ENCODE measurements around the gene MIS18A.
"Not testable (repeated sequence)": the region's sequence is repeated elsewhere in the genome, so short reads cannot be mapped to it uniquely, and the experiment has no call there.

Gene MIS18A

DNA sequence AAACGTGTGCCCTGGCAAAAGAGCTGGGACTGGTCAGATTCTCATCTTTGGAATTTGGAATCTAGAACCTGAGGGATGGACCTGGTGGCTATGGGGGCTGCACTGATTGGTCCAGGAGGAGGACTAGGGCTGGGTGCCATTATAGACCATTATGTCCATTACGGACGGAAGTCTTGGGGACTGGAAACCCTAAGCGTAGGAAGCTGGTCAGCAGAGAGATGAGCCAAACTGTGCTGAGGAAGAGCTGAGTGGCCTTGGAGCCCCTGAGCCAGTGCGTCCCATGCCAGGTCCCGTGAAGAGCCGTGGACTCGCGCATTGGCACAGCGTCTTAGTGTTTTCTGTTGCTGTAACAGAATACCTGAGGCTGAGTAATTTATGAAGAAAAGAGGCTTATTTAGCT lies 29.8 kb upstream of the MIS18A start:
- DNase-seq: no peak
- in situ Hi-C loops (cut with HindIII; ENCODE audit: low pct_ligation_motif_present, low pct_unique_long_range_greater_than_20kb, low sequenced_read_pairs): no loop called here

DNA sequence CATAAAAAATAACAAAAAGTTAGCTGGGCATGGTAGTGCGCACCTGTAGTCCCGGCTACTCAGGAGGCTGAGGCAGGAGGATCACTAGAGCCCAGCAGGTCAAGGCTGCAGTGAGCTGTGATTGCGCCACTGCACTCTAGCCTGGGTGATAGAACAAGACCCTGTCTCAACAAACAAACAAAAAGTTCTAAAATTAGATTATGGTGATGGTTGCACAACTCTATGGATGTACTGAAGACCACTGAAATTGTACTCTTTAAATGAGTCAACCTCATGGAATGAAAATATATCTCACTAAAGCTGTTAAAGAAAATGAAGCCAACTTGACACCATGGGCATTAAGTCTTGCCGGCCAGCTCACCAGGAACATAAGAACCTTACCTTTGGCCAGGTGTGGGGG lies 28.9 kb upstream of the MIS18A start:
- in situ Hi-C loops (cut with HindIII; ENCODE audit: low pct_ligation_motif_present, low pct_unique_long_range_greater_than_20kb, low sequenced_read_pairs): no loop called here
- no peak for DNase-seq

DNA sequence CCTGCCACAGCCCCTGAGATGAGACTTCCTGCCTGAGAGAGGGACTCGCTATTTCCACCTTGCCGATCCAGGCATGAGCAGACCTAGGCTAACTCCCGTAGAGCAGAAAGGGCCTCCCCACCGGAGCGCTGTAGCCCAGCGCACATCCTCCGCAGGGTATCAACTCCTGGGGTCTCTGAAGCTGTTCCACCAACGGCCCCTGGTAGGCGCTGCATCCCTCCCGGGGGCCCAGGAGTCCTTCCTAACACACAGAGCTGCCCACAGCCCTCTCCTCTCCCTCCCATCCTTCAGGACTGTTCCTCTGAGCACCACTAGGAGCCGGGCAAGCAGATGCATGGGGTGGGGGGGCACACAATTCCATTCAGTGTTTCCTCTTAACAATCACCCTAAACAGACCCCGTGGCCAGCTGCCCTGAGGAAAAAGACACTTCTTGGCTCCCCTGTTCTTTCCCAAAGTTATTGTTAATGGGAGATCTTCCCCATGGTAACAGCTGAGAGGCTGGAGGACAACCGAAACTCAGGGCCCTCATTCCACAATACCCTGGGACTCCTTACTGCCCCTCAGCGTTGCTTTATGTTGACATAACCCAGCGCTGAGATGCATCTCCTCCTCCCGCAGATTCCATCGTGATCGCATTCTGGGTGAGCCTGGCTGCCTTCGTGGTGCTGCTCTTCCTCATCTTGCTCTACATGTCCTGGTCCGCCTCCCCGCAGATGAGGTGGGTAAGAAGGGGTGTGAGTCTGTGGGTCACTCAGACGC lies 27.4 kb upstream of the MIS18A start:
- in situ Hi-C loops (cut with HindIII; ENCODE audit: low pct_ligation_motif_present, low pct_unique_long_range_greater_than_20kb, low sequenced_read_pairs): no loop called here
- DNase-seq: no peak

DNA sequence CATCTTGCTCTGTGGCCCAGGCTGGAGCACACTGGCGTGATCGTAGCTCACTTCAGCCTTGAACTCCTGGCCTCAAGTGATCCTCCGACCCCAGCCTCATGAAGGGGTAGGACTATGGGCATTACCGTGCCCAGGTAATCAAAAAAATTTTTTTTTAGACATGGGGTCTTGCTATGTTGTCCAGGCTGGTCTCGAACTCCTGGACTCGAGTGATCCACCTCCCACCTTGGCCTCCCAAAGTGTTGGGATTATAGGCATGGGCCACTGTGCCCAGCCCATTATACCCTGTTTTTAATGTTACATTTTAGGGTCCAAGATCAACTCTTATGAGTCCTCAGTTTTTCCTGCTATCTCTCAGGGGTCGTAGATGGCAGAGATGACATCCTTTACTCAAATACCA lies 26.1 kb upstream of the MIS18A start:
- in situ Hi-C loops (cut with HindIII; ENCODE audit: low pct_ligation_motif_present, low pct_unique_long_range_greater_than_20kb, low sequenced_read_pairs): no loop called here

DNA sequence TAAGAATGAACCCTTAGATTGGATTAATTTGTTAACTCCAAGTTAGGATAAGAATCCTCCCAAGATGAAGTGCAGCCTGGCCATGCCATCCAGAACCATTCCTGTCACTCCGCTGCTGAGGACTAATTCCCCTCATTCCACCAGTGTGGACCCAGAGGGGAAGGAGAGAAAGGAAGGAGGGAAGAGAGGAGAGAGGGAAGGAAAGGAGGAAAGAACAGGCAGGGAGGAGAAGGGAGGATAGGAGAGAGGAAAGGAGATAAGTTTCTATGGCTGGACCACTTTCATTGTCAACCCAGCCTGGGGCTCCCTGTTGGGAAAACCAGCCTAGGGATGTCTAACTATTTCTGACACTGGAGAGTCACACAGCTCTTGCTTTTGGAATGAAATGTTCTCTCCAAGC lies 24.5 kb upstream of the MIS18A start:
- in situ Hi-C loops (cut with HindIII; ENCODE audit: low pct_ligation_motif_present, low pct_unique_long_range_greater_than_20kb, low sequenced_read_pairs): no loop called here
- DNase-seq: no peak

More for the DNA sequence above, 26.1 kb upstream of the MIS18A start:
- DNase-seq: no peak

DNA sequence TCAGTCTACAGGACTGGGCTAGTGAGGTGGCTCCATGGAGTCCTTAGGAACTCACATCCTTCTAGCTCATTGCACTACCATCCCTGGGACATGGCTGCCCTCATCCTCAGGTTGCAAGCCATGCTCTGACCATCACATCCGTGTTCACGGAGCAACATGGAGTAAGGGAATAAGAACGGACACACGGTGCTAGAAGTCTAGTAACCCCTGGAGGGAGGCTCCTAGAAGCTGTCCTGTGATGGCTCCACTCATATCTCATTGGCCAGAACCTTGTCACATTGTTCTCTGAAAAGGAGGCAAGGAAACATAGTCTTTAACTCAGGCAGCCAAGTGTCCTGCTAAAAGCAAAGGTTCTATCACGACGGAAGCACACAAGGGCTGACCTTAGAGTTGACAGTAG lies 23.7 kb upstream of the MIS18A start:
- in situ Hi-C loops (cut with HindIII; ENCODE audit: low pct_ligation_motif_present, low pct_unique_long_range_greater_than_20kb, low sequenced_read_pairs): no loop called here
- no peak for DNase-seq

DNA sequence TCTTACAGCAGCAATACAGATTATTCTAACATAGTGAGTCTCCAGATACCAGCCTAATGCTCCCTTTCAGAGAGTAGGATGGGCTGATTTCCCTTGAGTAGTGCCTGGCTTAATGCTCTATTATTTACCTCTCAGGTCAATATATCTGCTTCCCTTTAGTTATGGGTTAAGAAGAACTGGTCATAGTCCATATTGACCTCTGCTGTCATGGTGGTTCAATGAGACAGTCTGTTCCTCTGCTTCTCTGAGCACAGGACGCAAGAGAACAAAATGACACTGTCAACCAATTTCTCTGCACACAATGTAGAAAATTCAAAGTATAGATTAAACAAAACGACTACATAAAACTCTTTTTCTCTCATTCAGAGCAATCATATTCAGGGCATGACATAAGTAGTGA lies 22.7 kb upstream of the MIS18A start:
- no peak for DNase-seq
- in situ Hi-C loops (cut with HindIII; ENCODE audit: low pct_ligation_motif_present, low pct_unique_long_range_greater_than_20kb, low sequenced_read_pairs): no loop called here

DNA sequence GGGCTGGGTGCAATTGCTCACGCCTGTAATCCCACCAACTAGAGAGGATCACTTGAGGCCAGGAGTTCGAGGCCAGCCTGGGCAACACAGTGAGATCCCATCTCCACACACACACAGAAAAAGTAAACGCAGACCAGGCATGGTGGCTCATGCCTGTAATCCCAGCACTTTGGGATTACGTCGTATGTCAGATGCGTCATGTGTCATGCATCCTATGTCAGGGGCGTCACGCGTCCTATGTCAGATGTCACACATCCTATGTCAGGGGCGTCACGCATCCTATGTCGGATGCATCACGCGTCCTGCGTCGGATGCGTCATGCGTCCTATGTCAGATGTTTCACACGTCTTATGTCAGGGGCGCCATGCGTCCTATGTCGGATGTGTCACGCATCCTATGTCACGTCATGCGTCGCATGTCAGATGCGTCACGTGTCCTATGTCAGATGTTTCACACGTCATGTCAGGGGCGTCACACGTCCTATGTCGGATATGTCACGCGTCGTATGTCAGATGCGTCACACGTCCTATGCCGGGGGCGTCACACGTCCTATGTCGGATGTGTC lies 21.4 kb upstream of the MIS18A start:
- in situ Hi-C loops (cut with HindIII; ENCODE audit: low pct_ligation_motif_present, low pct_unique_long_range_greater_than_20kb, low sequenced_read_pairs): no loop called here
- no peak for DNase-seq

DNA sequence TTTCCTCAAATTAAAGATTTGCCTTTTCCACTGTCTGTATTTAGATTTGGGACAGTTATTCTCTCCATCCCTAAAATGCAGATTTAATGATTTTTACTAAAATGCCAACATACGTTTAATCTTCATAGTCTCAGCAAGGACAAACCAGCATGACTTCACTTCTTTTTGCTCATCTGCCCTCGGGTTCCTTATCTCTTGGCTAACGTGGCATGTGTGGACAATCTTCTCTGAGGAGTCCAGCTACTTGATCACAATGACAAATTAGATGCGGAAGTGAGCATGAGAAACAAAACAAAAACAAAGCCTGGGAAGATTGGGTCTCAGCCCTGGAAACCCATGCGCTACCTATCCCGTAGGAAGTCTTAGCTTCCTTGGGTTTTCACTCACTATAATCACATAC lies 20.8 kb upstream of the MIS18A start:
- no peak for DNase-seq
- in situ Hi-C loops (cut with HindIII; ENCODE audit: low pct_ligation_motif_present, low pct_unique_long_range_greater_than_20kb, low sequenced_read_pairs): no loop called here

DNA sequence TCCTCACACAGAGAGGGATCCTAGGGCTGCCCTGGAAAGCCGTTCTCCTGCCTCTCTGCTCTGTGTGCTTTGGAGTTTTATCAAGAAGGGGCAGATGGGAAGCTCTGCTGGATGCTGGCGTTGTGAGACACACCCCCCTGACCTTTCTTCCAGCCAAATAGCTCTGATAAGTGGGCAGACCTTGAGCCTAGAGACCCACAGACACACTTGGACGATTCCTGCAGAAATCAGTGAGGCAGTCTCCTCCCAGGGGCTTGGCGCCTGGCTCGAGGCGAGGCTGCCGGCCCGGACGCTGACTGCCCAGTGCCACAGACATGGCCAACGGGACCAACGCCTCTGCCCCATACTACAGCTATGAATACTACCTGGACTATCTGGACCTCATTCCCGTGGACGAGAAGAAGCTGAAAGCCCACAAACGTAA lies 19.8 kb upstream of the MIS18A start, which contains the start of gene MRAP:
Gene MRAP, plus strand, starts transcription at position 198 of the 424 bp plus-strand sequence. Its CDS starts 117 bp downstream, at position 315.
- in situ Hi-C loops (cut with HindIII; ENCODE audit: low pct_ligation_motif_present, low pct_unique_long_range_greater_than_20kb, low sequenced_read_pairs): no loop called here
- DNase-seq: no peak

DNA sequence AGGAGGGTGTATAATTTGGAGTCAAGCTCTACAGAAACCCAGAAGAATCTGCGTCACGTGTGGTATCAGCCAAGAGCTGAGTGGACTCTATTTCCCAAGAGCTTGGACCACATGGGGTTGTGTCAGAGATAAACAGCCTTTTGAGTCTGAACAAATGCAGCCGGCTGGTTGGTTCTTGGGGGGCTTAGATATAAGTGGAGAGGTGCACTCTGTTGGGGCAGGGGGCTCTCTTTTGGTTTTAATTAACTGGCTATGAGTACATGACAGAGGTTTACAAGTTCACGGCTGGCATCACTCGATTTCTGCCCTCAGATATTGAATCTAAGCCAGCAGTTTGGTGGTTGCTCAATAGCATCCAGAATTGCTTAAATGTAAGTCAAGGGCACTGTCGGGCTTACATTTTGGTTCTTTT lies 19.3 kb upstream of the MIS18A start:
- no peak for DNase-seq
- in situ Hi-C loops (cut with HindIII; ENCODE audit: low pct_ligation_motif_present, low pct_unique_long_range_greater_than_20kb, low sequenced_read_pairs): no loop called here

DNA sequence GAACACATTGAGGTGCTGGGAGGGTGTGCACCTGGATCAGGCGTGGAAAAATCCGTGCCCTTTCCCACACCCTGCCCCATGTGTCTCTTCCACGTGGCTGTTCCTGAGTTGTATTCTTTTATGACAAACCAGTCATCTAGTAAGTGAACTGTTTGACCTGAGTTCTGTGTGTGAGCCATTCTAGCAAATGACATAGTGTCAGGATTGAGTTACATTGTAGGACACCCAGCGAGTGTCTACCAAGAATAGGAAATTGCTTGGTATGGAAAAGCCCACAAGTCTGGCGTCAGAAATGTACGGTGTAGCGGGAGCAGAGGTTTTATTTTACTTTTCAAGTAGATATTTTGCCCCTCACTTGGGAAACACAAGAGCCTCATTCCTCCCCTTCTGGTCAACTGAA lies 18.6 kb upstream of the MIS18A start:
- in situ Hi-C loops (cut with HindIII; ENCODE audit: low pct_ligation_motif_present, low pct_unique_long_range_greater_than_20kb, low sequenced_read_pairs): no loop called here

DNA sequence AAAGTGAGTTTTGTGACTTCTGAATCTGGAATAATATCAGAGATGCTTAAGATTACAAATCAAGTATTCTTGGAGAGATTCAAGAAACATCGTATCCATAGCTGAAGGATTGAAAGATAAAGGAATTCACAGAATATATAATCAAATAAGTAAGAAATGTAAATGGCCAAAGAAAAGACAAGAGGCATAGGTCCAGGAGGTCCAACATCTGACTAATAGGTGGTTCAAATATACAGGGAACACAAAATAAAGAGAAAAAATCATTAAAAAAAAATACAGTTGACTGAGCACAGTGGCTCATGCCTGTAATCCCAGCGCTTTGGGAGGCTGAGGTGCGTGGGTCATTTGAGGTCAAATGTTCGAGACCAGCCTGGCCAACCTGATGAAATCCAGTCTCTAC lies 6.6 kb upstream of the MIS18A start:
- no peak for DNase-seq
- in situ Hi-C loops (cut with HindIII; ENCODE audit: low pct_ligation_motif_present, low pct_unique_long_range_greater_than_20kb, low sequenced_read_pairs): no loop called here

More for the DNA sequence above, 18.6 kb upstream of the MIS18A start:
- DNase-seq: no peak

DNA sequence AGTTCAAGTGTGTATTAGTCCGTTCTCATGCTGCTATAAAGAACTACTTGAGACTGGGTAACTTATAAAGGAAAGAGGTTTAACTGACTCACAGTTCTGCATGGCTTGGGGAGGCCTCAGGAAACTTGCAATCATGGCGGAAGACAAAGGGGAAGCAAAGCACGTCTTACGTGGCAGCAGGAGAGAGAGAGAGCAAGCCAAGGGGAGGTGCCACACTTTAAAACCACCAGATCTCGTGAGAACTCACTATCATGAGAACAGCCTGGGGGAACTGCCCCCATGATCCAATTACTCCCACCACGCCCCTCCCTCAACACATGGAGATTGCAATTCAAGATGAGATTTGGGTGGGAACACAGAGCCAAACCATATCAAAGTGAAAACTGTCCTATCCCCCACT lies 4.1 kb upstream of the MIS18A start:
- no peak for DNase-seq
- in situ Hi-C loops (cut with HindIII; ENCODE audit: low pct_ligation_motif_present, low pct_unique_long_range_greater_than_20kb, low sequenced_read_pairs): no loop called here

DNA sequence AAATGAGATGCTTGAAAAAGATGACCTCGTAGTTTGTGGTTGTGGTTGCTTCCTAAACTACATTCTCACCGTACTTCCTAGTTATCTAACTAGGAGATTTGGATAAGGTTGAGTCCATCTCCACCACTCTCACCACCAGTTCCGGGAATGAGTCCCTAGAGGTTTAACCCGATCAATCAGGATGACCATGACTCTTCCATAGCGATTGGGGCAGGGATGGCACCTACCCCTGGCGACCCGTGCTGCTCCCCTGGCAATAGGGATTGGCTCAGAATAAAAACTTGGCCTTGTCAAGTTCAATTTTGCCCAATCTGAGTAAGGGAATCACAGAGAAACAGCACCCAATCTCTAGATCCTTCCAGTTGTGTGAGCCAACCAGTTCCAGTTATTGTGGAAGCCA lies 2.7 kb upstream of the MIS18A start:
- in situ Hi-C loops (cut with HindIII; ENCODE audit: low pct_ligation_motif_present, low pct_unique_long_range_greater_than_20kb, low sequenced_read_pairs): no loop called here
- no peak for DNase-seq

DNA sequence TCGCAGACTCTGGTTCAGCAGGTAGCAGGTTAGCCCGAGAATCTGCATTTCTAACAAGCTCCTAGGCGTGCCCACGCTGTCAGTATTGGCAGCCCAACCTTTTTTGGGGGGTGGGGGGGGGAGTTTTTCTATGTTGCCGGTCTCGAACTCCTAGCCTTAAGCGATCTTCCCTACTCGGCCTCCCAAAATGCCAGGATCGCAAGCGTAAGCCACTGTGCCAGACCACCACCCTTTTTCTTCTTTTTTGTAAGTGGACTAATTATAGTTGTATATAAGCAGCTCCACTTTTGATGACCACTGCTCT lies 480 bp upstream of the MIS18A start:
- DNase-seq: no peak
- in situ Hi-C loops (cut with HindIII; ENCODE audit: low pct_ligation_motif_present, low pct_unique_long_range_greater_than_20kb, low sequenced_read_pairs): no loop called here

DNA sequence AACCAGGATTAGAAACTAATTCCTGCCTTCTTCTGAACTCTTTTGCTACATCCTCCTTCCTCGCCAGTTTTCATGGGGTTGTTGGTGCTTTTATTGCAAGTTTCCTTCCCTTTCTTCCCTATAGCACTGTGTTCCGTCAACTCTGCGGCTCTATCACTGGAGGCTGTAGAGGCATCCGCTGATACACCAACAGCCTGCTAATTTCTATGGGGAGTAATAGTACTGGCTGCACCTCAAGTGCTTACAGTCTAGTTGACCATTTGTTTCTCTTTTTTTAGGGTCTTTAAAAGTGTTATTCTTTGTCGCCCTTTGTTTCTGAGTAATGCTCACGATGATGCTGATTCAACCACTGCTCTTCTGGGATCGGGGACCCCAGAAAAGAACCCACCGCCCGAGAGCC lies 746 bp downstream of the MIS18A start:
- in situ Hi-C loops (cut with HindIII; ENCODE audit: low pct_ligation_motif_present, low pct_unique_long_range_greater_than_20kb, low sequenced_read_pairs): no loop called here
- DNase-seq: peak; percentile 17

DNA sequence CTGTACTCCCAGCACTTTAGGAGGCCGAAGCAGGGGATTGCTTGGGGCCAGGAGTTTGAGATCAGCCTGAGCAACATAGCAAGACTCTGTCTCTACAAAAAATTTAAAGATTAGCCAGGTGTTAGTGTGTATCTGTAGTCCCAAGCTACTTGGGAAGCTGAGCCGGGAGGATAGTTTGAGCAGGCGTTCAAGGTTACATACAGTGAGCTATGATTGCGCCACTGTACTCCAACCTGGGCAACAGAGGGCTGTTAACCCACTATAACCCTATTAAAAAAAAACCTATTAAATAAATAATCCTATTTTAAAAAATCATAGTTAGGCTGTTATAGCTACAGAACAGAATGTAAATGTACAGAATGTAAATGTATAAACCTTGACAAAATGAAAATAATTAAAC lies 2.2 kb downstream of the MIS18A start:
- in situ Hi-C loops (cut with HindIII; ENCODE audit: low pct_ligation_motif_present, low pct_unique_long_range_greater_than_20kb, low sequenced_read_pairs): no loop called here
- no peak for DNase-seq

DNA sequence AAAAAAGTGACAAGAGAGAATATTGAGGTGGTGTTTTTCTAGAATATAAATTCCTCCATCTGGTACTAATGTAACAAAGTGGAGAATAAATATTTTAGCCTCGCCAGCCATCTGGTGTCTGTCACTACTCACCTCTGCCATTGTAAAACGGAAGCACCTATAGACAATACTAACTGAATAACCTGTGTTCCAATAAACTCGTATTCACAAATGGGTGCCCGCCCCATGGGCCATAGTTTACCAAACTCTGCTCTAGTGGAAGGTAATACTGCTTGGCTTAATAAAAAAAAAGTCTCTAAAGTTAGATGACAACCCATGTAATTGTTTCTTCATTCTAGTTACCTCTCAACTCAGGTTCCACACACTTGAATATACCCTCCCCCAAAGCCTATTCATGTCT lies 8.1 kb downstream of the MIS18A start:
- in situ Hi-C loops (cut with HindIII; ENCODE audit: low pct_ligation_motif_present, low pct_unique_long_range_greater_than_20kb, low sequenced_read_pairs): no loop called here
- no peak for DNase-seq

DNA sequence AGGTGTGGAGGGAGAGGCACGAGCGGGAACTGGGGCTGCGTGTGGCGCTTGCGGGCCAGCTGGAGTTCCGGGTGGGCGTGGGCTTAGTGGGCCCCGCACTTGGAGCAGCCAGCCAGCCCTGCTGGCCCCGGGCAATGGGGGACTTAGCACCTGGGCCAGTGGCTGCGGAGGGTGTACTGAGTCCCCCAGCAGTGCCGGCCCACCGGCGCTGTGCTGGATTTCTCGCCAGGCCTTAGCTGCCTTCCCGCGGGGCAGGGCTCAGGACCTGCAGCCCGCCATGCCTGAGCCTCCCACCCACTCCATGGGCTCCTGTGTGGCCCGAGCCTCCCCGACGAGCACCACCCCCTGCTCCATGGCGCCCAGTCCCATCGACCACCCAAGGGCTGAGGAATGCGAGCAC lies 13.5 kb downstream of the MIS18A start:
- in situ Hi-C loops (cut with HindIII; ENCODE audit: low pct_ligation_motif_present, low pct_unique_long_range_greater_than_20kb, low sequenced_read_pairs); DNase-seq: not testable (repeated sequence)
